Suppressor macrophage (primary cell): ENCODE measurements around the gene HOXA3.

Source experiments
- DNase-seq, 4 experiments: peaks; one replicate each; pipeline ENCODE4 v3.0.0-alpha.2; 2020 to 2022

The HOXA3 gene

GRCh38 chr7:27154901-27155815 is 2.8 kb upstream of the HOXA3 start:
- DNase-seq: peak in 2 of 4 experiments; percentile 26 to 46

DNA sequence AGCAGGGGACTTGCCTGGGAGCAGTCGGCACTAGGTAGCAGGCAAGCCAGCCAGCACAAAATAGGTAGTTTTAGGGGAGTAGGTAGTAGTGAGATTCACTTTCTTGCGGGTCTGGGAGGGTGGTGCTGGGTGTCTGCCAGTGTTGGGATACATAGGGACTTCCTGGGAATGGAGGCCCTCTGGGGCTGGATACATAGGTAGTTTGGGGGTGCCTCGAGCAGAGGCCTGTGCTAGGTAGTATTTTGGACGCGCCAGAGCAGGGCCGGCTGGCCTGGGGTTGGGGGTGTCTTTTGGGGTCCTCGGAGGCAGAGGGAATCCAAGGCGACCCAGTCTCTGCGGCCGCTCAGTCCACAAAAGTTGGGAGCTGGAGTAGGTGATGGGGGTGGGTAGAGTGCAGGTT is 2.0 kb upstream of the HOXA3 start:
- DNase-seq: no peak

GRCh38 chr7:27153526-27153925 is 1.1 kb upstream of the HOXA3 start:
- no peak for DNase-seq

DNA sequence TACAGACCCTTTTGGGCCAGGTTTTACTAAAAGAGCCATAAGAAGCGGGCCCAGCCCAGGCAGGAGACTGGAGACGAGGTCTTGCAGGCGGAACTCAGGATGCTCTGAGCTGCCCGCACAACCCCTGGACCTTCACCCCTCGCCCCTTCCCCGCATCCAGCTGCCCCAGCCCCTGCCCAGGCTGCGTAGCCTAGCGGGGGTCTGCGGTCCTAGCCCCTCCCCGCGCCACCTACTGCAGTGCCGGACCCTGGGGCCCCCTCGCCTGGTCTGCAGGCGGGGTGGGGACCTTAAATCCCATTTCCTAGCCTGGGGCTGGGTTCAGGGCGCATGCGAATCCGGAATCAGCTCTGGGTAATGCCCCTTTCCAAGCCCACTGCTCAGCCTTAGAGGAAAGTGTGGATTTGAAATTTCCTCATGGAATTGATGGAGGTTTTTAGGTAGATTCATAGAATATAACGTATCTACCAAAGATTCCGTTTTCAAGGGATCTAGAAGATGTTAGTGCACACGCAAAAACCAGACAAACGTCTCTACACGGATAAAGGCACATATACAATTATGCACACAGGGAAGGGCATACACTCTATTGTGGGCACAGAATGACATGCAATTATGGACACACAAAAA is 546 bp upstream of the HOXA3 start:
- no peak for DNase-seq

DNA sequence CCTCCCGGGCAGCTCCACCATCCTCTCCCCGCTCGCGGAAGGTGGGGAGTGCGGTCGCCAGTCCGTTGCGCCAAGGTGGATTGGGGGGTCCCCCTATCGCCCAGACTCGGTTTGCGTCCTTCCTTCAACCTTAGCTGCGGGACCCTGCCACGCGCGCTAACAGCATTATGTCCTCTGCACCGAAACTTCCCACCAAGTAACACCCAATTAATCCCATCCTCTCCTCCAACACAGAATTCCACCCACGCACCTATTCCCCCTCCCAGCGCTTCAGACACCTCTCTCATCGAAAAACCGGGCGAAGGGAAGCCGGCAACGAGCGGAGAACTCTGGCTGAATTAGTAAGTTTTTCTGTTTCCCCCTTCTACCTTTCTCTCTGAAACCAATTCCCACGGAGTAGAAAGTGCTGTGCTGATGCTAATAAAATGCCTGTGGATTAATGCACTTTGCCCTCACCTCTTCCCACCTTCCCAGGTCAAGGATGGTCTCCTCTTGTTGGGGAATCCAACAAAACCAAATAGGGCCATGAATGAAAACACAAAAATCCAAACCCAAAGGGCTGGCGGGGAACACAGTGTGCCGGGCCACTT is 947 bp downstream of the HOXA3 start:
- DNase-seq: peak in 1 of 4 experiments; percentile 9

DNA sequence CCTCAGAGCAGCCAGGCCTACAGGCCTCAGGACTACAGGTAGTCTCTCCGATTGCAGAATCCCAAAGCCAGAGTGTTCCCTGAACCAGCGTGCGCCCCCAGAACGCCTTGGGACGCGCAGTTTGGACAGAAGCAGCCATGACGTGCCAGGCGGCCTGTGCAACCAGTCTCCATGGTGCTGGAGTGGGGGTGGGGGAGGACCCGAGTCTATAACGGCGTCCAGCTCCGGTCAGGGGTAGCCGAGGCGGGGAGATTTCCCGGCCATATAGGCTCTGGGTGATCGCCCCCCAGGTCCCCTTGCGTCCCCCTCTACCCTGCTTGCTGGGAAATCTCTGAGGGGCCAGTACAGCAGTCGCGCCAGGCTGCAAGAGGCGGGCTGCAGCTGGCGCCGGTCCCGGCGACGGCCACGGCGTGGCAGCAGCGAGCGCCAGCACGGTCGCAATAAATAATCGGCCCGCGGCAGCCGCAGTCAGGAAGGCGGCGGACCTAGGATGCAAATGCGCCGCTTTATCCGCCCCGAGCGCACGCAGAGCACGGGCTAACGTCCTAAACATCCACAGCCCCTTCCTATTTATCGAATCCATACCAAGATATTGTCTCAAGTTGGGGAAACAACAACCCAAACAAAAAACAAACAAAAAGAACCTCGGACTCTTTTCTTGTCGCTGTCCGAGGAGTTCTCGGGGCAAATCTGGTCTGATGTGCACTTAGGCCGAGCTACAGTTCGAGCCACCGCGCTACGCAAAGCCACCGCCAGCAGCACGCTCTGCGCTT is 1.6 kb downstream of the HOXA3 start:
- DNase-seq: peak; percentile 79 to 90 (median 86)

GRCh38 chr7:27149842-27150567 is 2.4 kb downstream of the HOXA3 start:
- DNase-seq: no peak

- DNase-seq: no peak
These were observed 3.4 kb downstream of the HOXA3 start for GRCh38 chr7:27148756-27149641.

DNA sequence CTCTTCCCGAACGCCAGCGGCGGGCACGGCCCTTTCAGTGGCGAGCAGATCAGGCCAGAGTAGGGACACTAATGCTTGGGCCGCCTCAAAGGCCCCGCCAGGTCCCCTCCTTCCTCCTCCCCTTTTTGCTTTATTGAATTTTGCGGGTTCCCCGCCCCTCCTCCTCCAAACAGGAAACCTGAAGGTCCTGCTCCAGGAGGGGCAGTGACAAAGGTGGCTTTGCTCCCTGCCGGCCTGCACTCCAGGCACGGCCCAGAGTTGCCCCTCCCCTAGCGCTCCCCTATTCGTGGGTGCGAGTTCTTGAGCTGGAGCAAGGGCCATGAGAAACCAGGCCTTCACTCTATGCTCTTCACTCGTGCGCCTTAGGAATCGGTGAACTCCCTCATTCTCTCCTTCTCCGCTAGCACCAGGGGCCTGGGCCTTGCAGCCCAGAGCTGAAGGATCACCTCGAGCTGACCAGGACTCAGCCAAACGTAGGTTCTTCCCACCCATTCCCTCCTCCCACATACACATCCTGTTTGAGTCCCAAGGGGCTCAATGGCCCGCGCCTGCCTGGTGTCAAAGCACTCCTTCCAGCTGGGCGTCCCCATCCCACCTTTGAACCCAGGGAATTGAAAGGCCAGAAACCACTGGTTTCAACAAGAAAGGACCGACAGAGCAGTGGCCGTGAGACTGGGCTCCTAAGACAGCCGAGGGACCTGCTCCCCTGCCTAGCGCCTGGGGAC is 4.2 kb downstream of the HOXA3 start:
- peak in 1 of 4 experiments; percentile 9 for DNase-seq

GRCh38 chr7:27147199-27148030 is 5.0 kb downstream of the HOXA3 start, which contains the start of gene HOXA6:
TSS of gene HOXA6 (minus strand) at chr7:27147774. CDS start at chr7:27147749, 25 bp downstream.
- DNase-seq: peak in 1 of 4 experiments; percentile 22

DNA sequence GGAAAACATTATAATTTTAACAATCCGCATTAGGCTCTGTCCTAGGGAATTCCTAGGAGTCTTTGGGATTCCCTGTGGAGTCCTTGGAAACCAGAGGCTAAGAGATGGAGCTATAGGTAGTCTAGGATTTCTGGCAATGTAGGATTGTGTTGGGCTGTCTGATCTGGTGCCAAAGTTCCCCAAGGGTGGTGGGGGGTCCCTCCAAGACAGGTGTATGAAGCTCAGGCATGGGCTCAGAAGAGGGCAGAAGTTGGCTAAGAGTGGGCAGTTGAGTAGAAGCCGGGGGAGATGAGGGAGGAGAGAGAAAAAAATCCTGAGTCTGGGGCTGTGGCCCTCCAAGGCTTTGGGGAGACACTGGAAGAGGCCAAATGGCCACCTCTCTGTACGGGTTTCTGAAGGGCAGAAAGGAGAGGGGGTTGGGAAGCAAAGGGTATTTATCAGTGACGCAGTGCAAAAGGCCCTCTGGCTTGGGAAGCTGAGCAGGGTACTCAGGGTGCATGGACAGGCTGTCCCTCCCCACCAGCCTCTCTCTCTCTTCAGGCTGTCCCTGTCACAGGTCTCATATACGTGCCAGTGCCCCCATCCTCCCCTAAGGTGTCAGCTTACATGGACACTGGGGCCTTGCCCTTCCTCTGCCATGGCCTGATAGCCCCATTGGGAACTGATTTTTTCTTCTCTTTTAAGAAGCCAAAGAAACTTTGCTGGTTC is 5.7 kb downstream of the HOXA3 start:
- no peak for DNase-seq

- no peak for DNase-seq
These were observed 6.4 kb downstream of the HOXA3 start for GRCh38 chr7:27145914-27146412.

DNA sequence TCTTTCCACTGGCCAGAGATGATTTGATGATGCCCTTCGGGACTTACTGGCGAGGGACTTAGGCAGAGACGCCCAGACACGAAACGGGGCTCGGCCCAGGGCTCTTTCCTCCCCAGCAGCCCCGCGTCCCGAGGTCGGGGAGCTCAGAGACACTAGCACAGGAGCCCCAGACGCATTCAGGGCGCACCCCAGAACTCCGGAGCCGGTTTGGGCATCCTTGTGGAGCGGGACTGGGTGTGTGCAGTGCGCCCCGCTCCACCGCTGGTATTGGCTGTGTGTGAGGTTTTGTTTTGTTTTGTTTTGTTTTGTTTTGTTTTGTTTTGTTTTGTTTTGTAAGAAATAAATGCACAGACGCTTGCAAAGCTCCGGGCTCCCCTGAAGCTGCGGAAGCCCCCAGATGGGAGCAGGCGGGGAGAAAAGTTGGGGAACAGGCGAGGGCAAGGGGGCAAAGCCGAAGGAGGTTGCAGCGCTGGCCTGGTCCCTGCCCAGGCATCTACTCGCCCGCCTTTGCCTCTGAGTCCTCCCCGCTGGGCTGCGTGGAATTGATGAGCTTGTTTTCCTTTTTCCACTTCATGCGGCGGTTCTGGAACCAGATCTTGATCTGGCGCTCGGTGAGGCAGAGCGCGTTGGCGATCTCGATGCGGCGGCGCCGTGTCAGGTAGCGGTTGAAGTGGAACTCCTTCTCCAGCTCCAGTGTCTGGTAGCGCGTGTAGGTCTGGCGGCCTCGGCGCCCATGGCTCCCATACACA is 7.0 kb downstream of the HOXA3 start:
- no peak for DNase-seq

- DNase-seq: no peak
These were observed 7.6 kb downstream of the HOXA3 start for GRCh38 chr7:27144781-27145164.

DNA sequence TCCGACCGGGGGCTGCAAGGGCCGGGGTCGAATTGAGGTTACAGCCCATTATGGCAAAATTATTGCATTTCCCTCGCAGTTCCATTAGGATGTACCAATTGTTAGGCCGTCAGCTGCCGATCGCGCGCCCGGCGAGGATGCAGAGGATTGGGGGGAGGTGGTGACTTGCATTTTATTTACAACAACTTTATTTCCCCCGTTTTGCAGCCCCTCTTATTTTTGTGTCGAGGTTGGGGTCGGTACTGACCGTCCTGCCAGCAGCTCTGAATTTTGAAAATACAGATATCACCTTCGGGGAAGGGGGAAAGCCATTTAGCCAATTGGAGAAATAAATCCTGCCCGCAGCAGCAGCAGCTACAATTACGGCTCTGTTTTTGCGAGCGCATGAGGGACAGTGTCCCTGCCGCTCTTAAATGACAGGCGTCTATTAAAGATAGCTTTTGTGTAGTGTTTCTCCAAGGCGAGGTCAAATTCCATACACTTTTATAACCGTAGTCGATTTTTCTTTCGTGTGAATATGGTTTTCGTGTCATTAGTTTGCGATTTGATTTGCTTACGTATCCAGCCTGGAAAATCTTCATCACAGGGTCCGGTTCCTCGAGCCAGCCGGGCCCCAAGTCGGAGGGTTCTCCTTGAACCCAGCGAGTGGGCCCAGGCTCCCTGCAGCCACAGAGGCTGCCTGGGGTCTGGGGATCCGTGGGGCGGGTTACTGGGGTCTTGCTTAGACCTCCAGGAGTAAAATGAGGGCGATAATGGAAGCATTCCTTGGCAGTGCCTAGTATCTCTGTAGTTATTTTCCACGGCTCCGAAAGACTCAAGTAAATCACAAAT is 8.2 kb downstream of the HOXA3 start:
- DNase-seq: no peak
